Heart right ventricle (tissue), 16 donors: ENCODE data around the gene SPEN. TPM values are rescaled to one million over a fixed set of nuclear protein-coding genes. Genes with fewer than 3 reads are reported as not detected.
"Not testable (repeated sequence)": the region's sequence is repeated elsewhere in the genome, so short reads cannot be mapped to it uniquely, and the experiment has no call there.

Source experiments
- ATAC-seq, 8 donors: fragments of 200-7000 bp; cut with Tn5 transposase; one replicate each; pipeline ENCODE4 v1.9.1; 2020; ENCODE audit warnings: mild to moderate bottlenecking in 8 of 8, moderate library complexity in 8 of 8, moderate number of reproducible peaks in 1 of 8
- DNase-seq, 2 donors: peaks; one replicate each; pipeline ENCODE4 v3.0.0-alpha.2; 2020
- H3K27ac ChIP-seq, 10 donors: fragments of 200-600 bp; sonication (generic) in 2 of 10; one replicate each; pipeline versions ENCODE4 v1.5.0 to v1.8.0; 2020 to 2022; ENCODE audit warnings: mild to moderate bottlenecking in 3 of 10
- H3K27me3 ChIP-seq, 7 donors: fragments of 200-600 bp; one replicate each; pipeline ENCODE4 v1.8.0; 2021 to 2022; ENCODE audit warnings: mild to moderate bottlenecking in 2 of 7
- H3K36me3 ChIP-seq, 9 donors: fragments of 200-600 bp; sonication (generic) in 1 of 9; one replicate each; pipeline versions ENCODE4 v1.5.0 to v1.8.0; 2020 to 2022; ENCODE audit warnings: mild to moderate bottlenecking in 2 of 9
- H3K4me1 ChIP-seq, 9 donors: fragments of 200-600 bp; sonication (generic) in 1 of 9; one replicate each; pipeline versions ENCODE4 v1.5.0 to v1.8.0; 2020 to 2022; ENCODE audit warnings: mild to moderate bottlenecking in 4 of 9
- H3K4me3 ChIP-seq, 10 donors: fragments of 200-600 bp; sonication (generic) in 2 of 10; one replicate each; pipeline versions ENCODE4 v1.5.0 to v1.8.0; 2020 to 2022; ENCODE audit warnings: mild to moderate bottlenecking in 7 of 10, moderate library complexity in 2 of 10
- H3K9me3 ChIP-seq, 11 donors: fragments of 200-600 bp in 10 of 11; sonication (generic) in 2 of 11; one replicate each; pipeline versions ENCODE4 v1.5.0 to v1.8.0; 2013 to 2022; ENCODE audit warnings: mild to moderate bottlenecking in 2 of 11, control low read depth in 1 of 11, moderate library complexity in 1 of 11
- CTCF ChIP-seq, 9 donors: fragments of 200-600 bp; sonication (generic) in 2 of 9; IDR thresholded peaks; one replicate each; pipeline versions ENCODE4 v1.5.0 to v1.8.0; 2021 to 2022; ENCODE audit warnings: antibody characterized with exemption in 9 of 9, mild to moderate bottlenecking in 5 of 9, moderate library complexity in 1 of 9
- WGBS, 2 donors: extraction: QIAGEN DNeasy Blood & Tissue Kit; methylation state at CpG; one replicate each; pipeline ENCODE4 v1.1.7; 2013; ENCODE audit warnings: inconsistent platforms in 1 of 2; 5-methylcytosine and 5-hydroxymethylcytosine counted together
- intact Hi-C, 10 donors: fragments of 100-400 bp; cut with DNase I; formaldehyde crosslinking; loops; one replicate each; pipeline versions ENCODE4 v1.11.1 to v1.14.2; 2022
- polyA plus RNA-seq, 2 donors: library from polyadenylated mRNA; stranded (reverse); fragments of 200-250 nt; gene quantifications; one replicate each; pipeline ENCODE4 v1.2.3, GENCODE V29; 2013
- total RNA-seq, 10 donors: library from RNA; stranded (reverse); fragmentation: NEBNext Ultra II Directional in 3 of 10; extraction: Animal tissue kit (Norgen Biotek cat#: 25700) in 3 of 10; gene quantifications; one replicate each; pipeline versions ENCODE4 v1.2.1 to v1.2.4, GENCODE V29; 2021 to 2023
- donor health status: Arrhythmogenic right ventricular cardiomyopathy.
- donor health status: ischemic (EF 13 %, LVEDD 7.1; RV severe dilation, severe dysfunction).
- donor health status: healthy with polysubstance abuse.
- donor health status: DM: no; HTN: yes; CAD: no.
- donor health status: DM: no; HTN: no; CAD: no.
- donor health status: ischemic (EF 25% LVEDD 6.9; RV normal size, moderate dysfunction).
- donor health status: ischemic (EF 25% LVEDD 5.7; RV mildly dilated, moderate dysfunction).
- donor health status: healthy.
- donor health status: DM: yes; HTN: yes; CAD: no.
- donor health status: Ischemic cardiomyopathy.
- donor health status: ischemic (EF 35%, LVEDD 5.7; RV mildly dilated, moderate dysfunction).
- donor health status: nonischemic (EF 11% LVEDD 7.7; RV severe dilation, severe dysfunction).
- donor health status: DM: yes; HTN: yes; CAD: no.
- donor health status: PGD.
- donor health status: ischemic (EF 29% LVEDD 5.4; RV normal size, mild dysfunction).
- donor health status: nonischemic (EF 23%, LVEDD 6.1; RV moderate dilation, normal function).

Gene SPEN
- total and polyA plus RNA-seq, 12 donors: 11.2 to 34.4 (median 27.1) TPM

DNA sequence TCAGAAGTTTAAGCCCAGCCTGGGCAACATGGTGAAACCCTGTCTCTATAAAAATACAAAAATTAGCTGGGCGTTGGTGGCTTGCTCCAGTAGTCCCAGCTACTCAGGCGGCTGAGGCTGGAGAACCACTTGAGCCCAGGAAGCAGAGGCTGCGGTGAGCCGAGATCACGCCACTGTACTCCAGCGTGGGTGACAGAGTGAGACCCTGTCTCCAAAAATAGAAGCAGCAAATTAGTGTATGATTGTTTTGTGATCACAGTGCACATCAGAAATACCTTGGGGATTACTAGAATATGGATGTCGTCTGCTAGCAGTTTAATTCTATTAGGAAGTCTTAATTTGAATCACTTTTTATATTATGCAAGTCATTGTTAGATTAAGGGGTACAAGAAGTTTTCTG lies 69.4 kb downstream of the SPEN start:
- intact Hi-C loops: no loop called here
- Histone ChIP-seq H3K9me3 (no peaks in the 10 kb centered on the region), H3K4me3 (no peak overlapping the region), H3K36me3 (peaks cover 0 to 100% (median 41%) of the 10 kb centered on the region in 9 donors), H3K4me1 (peaks cover 0 to 28% (median 4%) of the 10 kb centered on the region in 9 donors), H3K27me3 (no peaks in the 10 kb centered on the region), H3K27ac (peak overlapping the region in 2 of 10 donors; percentile 29 to 60)
- DNase-seq (no peak), ATAC-seq (peak in 1 of 8 donors; percentile 60)
- TF ChIP-seq CTCF (IDR thresholded peaks at IDR 0.05): no peak
- WGBS, 2 donors: 38 to 64% methylated on average over 7 of the region's 7 CpGs

GRCh38 chr1:15918962-15919715 lies 71.6 kb downstream of the SPEN start:
- WGBS, 2 donors: 89 to 91% methylated on average over 11 of the region's 11 CpGs
- Histone ChIP-seq H3K4me1 (peaks cover 0 to 28% (median 4%) of the 10 kb centered on the region in 9 donors), H3K27me3 (no peaks in the 10 kb centered on the region), H3K9me3 (no peaks in the 10 kb centered on the region), H3K27ac (no peak overlapping the region), H3K36me3 (peaks cover 0 to 100% (median 44%) of the 10 kb centered on the region in 9 donors), H3K4me3 (no peak overlapping the region)
- DNase-seq (no peak), ATAC-seq (no peak)
- no peak for TF ChIP-seq CTCF (IDR thresholded peaks at IDR 0.05)
- intact Hi-C loops: no loop called here

GRCh38 chr1:15923241-15923640 lies 75.7 kb downstream of the SPEN start:
- TF ChIP-seq CTCF (IDR thresholded peaks at IDR 0.05): no peak
- 78 to 82% methylated on average over 2 of the region's 2 CpGs for WGBS, 2 donors
- DNase-seq: no peak

GRCh38 chr1:15926448-15926847 lies 78.9 kb downstream of the SPEN start:
- H3K36me3 ChIP-seq: peaks cover 0 to 100% (median 72%) of the 10 kb centered on the region in 9 donors
- H3K27me3 ChIP-seq, ATAC-seq, DNase-seq, H3K27ac ChIP-seq, H3K9me3 ChIP-seq, H3K4me1 ChIP-seq, H3K4me3 ChIP-seq: not testable (repeated sequence)
- WGBS, 2 donors: 83 to 96% methylated on average over 8 of the region's 8 CpGs
- intact Hi-C loops: loop anchor here in 2 of 10 donors (10.0 kb wide), 1 partner anchor 112 kb away; no protein-coding TSS in a partner anchor

More at GRCh38 chr1:15923241-15923640, 75.7 kb downstream of the SPEN start:
- Histone ChIP-seq H3K9me3 (no peaks in the 10 kb centered on the region), H3K4me1 (peaks cover 0 to 5% (median 0%) of the 10 kb centered on the region in 9 donors), H3K27me3 (no peaks in the 10 kb centered on the region), H3K36me3 (peaks cover 0 to 100% (median 53%) of the 10 kb centered on the region in 9 donors), H3K27ac (no peak overlapping the region), H3K4me3 (no peak overlapping the region)
- intact Hi-C loops: loop anchor here in 3 of 10 donors (5.0 to 10.0 kb wide), 2 partner anchors 71 to 108 kb away; no protein-coding TSS in a partner anchor
- ATAC-seq: no peak
